ENCODE measurements around the gene FAM111B.
A peak's percentile ranks its signal among the peaks of the same experiment; 100 is the strongest.
"Not testable (repeated sequence)": the region's sequence is repeated elsewhere in the genome, so short reads cannot be mapped to it uniquely, and the experiment has no call there.

FAM111B gene

GRCh38 chr11:59106363-59107336 lies at the start of gene FAM111B:
TSS of gene FAM111B (plus strand) at chr11:59107237. CDS start at chr11:59109626, 2,389 bp downstream.
- DNase-seq = peak; percentile 93
- in situ Hi-C loops (cut with HindIII; ENCODE audit: low pct_ligation_motif_present, low pct_unique_long_range_greater_than_20kb, low sequenced_read_pairs) = no loop called here

- peak; percentile 94 for DNase-seq
Observed at GRCh38 chr11:59058120-59059033, 48.7 kb upstream of the FAM111B start.

GRCh38 chr11:59060096-59060495 lies 46.9 kb upstream of the FAM111B start:
- in situ Hi-C loops (cut with HindIII; ENCODE audit: low pct_ligation_motif_present, low pct_unique_long_range_greater_than_20kb, low sequenced_read_pairs); DNase-seq: not testable (repeated sequence)

More at GRCh38 chr11:59058120-59059033, 48.7 kb upstream of the FAM111B start:
- in situ Hi-C loops (cut with HindIII; ENCODE audit: low pct_ligation_motif_present, low pct_unique_long_range_greater_than_20kb, low sequenced_read_pairs) = not testable (repeated sequence)

- DNase-seq = no peak
- in situ Hi-C loops (cut with HindIII; ENCODE audit: low pct_ligation_motif_present, low pct_unique_long_range_greater_than_20kb, low sequenced_read_pairs) = no loop called here
Observed at GRCh38 chr11:59062602-59063529, 44.2 kb upstream of the FAM111B start.

- in situ Hi-C loops (cut with HindIII; ENCODE audit: low pct_ligation_motif_present, low pct_unique_long_range_greater_than_20kb, low sequenced_read_pairs); DNase-seq: not testable (repeated sequence)
Observed at GRCh38 chr11:59063996-59064727, 42.9 kb upstream of the FAM111B start.

- in situ Hi-C loops (cut with HindIII; ENCODE audit: low pct_ligation_motif_present, low pct_unique_long_range_greater_than_20kb, low sequenced_read_pairs) = no loop called here
- DNase-seq = no peak
Observed at GRCh38 chr11:59069087-59069486, 38.0 kb upstream of the FAM111B start.

GRCh38 chr11:59076876-59077571 lies 30.0 kb upstream of the FAM111B start:
- in situ Hi-C loops (cut with HindIII; ENCODE audit: low pct_ligation_motif_present, low pct_unique_long_range_greater_than_20kb, low sequenced_read_pairs) = no loop called here

GRCh38 chr11:59078435-59078834 lies 28.6 kb upstream of the FAM111B start:
- in situ Hi-C loops (cut with HindIII; ENCODE audit: low pct_ligation_motif_present, low pct_unique_long_range_greater_than_20kb, low sequenced_read_pairs) = no loop called here

More at GRCh38 chr11:59076876-59077571, 30.0 kb upstream of the FAM111B start:
- no peak for DNase-seq

GRCh38 chr11:59079086-59079485 lies 28.0 kb upstream of the FAM111B start:
- in situ Hi-C loops (cut with HindIII; ENCODE audit: low pct_ligation_motif_present, low pct_unique_long_range_greater_than_20kb, low sequenced_read_pairs) = no loop called here

More at GRCh38 chr11:59078435-59078834, 28.6 kb upstream of the FAM111B start:
- DNase-seq = no peak

GRCh38 chr11:59080421-59080820 lies 26.6 kb upstream of the FAM111B start:
- DNase-seq; in situ Hi-C loops (cut with HindIII; ENCODE audit: low pct_ligation_motif_present, low pct_unique_long_range_greater_than_20kb, low sequenced_read_pairs): not testable (repeated sequence)

More at GRCh38 chr11:59079086-59079485, 28.0 kb upstream of the FAM111B start:
- DNase-seq = no peak

GRCh38 chr11:59081430-59082020 lies 25.5 kb upstream of the FAM111B start:
- in situ Hi-C loops (cut with HindIII; ENCODE audit: low pct_ligation_motif_present, low pct_unique_long_range_greater_than_20kb, low sequenced_read_pairs); DNase-seq: not testable (repeated sequence)

- DNase-seq = not testable (repeated sequence)
Observed at GRCh38 chr11:59086007-59086406, 21.0 kb upstream of the FAM111B start, which contains the start of gene GLYATL1B. TSS of gene GLYATL1B (plus strand) at chr11:59086307. CDS start at chr11:59086307, 0 bp downstream.

GRCh38 chr11:59088162-59088561 lies 18.9 kb upstream of the FAM111B start:
- DNase-seq = no peak
- in situ Hi-C loops (cut with HindIII; ENCODE audit: low pct_ligation_motif_present, low pct_unique_long_range_greater_than_20kb, low sequenced_read_pairs) = no loop called here

More at GRCh38 chr11:59086007-59086406, 21.0 kb upstream of the FAM111B start, which contains the start of gene GLYATL1B:
- in situ Hi-C loops (cut with HindIII; ENCODE audit: low pct_ligation_motif_present, low pct_unique_long_range_greater_than_20kb, low sequenced_read_pairs) = not testable (repeated sequence)

GRCh38 chr11:59093576-59093975 lies 13.5 kb upstream of the FAM111B start:
- in situ Hi-C loops (cut with HindIII; ENCODE audit: low pct_ligation_motif_present, low pct_unique_long_range_greater_than_20kb, low sequenced_read_pairs); DNase-seq: not testable (repeated sequence)

GRCh38 chr11:59095225-59095624 lies 11.8 kb upstream of the FAM111B start:
- DNase-seq; in situ Hi-C loops (cut with HindIII; ENCODE audit: low pct_ligation_motif_present, low pct_unique_long_range_greater_than_20kb, low sequenced_read_pairs): not testable (repeated sequence)

Data from ACHN (cell line).